Fibroblast of lung (primary cell): ENCODE measurements around the gene ZSWIM6.

Experiments
- CTCF ChIP-seq, 2 donors: IDR thresholded peaks in 1 of 2; conservative IDR thresholded peaks in 1 of 2; 1 replicate in 1 of 2; 2 replicates in 1 of 2; pipeline ENCODE4 v1.5.1; 2011 to 2012; ENCODE audit warnings: low read length in 2 of 2, control low read depth in 1 of 2, inconsistent platforms in 1 of 2, low read depth in 1 of 2, mild to moderate bottlenecking in 1 of 2
- EZH2 ChIP-seq: IDR thresholded peaks from 2 replicates; pipeline ENCODE4 v1.5.1; 2012; ENCODE audit warnings: low read length, control low read depth, mild to moderate bottlenecking; ENCODE audit errors: missing control alignments

- TF ChIP-seq EZH2 (no peak), CTCF (conservative IDR thresholded peaks at IDR 0.05 in 1 of 2, IDR thresholded peaks at IDR 0.05 in 1 of 2; ENCODE audit: low read depth in 1 of 2, low read length in 2 of 2) (peak; percentile 33 to 34)
These were observed 1.1 kb upstream of the ZSWIM6 start for GRCh38 chr5:61330845-61331406.
